Measurements from ENCODE around the gene MCF2L2.

DNA sequence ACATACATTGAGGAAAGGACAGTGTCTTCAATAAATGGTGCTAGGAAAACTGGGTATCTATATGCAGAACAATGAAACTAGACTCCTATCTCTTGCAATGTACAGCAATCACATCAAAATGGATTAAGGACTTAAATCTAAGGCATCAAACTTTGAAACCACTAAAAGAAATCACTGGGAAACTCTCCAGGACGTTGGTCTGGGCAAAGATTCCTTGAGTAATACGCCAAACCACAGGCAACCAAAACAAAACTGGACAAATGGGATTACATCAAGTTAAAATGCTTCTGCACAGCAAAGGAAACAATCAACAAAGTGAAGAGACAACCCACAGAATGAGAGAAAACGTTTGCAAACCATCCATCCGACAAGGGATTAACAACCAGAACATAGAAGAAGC lies 280.4 kb downstream of the MCF2L2 start:
- TF ChIP-seq REST (IDR thresholded peaks at IDR 0.05; ENCODE audit: insufficient read depth in 1 of 2, low read depth in 2 of 2, low read length in 2 of 2) (no peak), POLR2AphosphoS5 (IDR thresholded peaks at IDR 0.05; ENCODE audit: low read depth, low read length) (no peak), SIN3A (IDR thresholded peaks at IDR 0.05; ENCODE audit: borderline replicate concordance, insufficient read depth, low read length) (no peak), TAF1 (IDR thresholded peaks at IDR 0.05; ENCODE audit: borderline replicate concordance, insufficient read depth, low read length) (no peak)

All from PFSK-1 (cell line).